GM04504 (cell line): ENCODE measurements around the gene LINGO4.

Experiments
- DNase-seq: peaks from one replicate; pipeline ENCODE4 v3.0.0-alpha.2; 2012; ENCODE audit warnings: low read depth

LINGO4 gene

DNA sequence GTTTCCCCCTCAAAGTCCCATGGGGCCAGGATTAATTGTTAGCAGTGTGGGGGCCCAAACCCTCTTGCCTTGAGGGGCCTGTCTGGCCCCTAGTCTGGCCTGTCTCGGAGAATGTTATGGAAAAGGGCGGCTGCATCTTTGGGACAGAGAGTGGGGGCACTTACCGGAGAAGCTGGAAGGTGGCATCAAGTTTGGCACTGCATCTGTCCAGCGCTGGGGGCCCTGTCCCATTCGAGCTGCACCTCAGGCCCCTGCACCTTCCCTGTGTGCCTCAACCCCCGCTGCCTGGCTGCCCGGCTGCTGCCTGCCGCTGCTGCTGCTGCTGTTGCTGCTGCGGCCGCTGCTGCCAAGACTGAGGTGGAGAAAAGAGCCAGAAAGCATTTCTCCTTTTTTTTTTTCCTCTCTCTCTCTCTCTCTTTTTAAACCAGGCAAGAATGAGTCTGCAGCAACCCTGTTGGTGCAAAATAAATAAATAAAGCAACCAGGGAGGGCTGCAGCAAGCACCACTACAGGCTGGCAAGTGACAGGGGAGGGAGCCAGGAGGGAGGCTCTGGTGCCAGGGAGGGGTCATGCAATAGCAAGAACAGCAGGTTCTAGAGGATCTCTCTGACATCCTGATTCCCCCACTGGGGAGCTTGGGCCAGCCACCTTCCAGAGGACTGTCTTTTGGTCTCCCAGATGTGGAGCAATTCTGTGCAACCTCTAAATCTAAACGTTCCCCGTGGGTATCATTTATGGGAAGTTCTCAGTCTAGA, at the start of gene LINGO4:
LINGO4 (minus strand) TSS at position 354 of the 755 bp plus-strand sequence. CDS start 2,715 bp downstream, outside the sequence.
- no peak for DNase-seq

DNA sequence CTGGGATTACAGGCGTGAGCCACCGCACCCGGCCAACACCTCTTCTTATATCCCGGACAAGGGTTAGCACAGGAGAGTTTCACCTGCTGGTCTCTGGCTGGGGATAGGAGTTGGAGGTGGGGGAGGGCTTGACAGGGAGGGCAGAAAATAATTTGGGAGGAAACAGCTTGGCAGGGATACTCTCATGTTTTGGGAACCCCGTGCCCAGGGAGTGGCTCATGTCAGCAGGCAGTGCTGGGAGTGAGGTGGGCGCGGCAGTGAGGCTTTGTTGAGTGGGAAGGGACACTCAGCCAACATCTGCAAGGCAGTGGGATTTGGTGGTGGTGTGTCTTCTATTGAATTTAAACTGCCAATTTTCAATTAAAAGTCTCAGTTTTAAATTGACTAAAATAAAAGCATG, 49.4 kb upstream of the LINGO4 start:
- no peak for DNase-seq

GRCh38 chr1:151853411-151853943, 48.3 kb upstream of the LINGO4 start, which contains the start of gene THEM5:
Gene THEM5 (minus strand): TSS chr1:151853712. CDS start chr1:151853565, 147 bp downstream.
- no peak for DNase-seq

- no peak for DNase-seq
These were observed 47.5 kb upstream of the LINGO4 start for GRCh38 chr1:151852733-151853132.

- DNase-seq, result no peak
These were observed 46.7 kb upstream of the LINGO4 start for GRCh38 chr1:151851886-151852285.

DNA sequence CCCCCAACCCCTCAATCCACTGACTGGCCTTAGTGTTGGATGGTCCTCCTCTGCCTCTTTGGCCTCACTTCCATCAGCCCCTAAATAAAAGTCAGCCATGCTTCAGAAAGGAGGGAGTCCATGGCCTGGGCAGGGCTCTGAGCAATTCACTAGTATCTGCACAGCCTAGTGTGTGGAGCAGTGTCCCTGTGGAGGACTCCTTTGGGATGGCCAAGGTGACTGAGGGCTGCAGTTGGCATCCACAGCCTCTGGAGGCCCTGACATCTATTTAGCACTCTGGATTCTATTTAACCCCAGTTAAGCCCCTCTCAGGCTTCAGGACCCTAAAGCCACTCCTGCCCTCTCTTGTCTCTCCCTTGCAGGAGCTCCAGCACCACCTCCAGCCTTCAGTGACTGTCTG, 44.7 kb upstream of the LINGO4 start:
- DNase-seq, result no peak

- DNase-seq, result no peak
These were observed 43.9 kb upstream of the LINGO4 start for GRCh38 chr1:151849126-151849525.

GRCh38 chr1:151847867-151848596, 42.8 kb upstream of the LINGO4 start:
- no peak for DNase-seq

GRCh38 chr1:151846686-151847237, 41.5 kb upstream of the LINGO4 start:
- no peak for DNase-seq

- DNase-seq, result peak; percentile 15
These were observed 40.9 kb upstream of the LINGO4 start for GRCh38 chr1:151846062-151846568.

GRCh38 chr1:151843398-151843797, 38.2 kb upstream of the LINGO4 start:
- no peak for DNase-seq

GRCh38 chr1:151841141-151841540, 35.9 kb upstream of the LINGO4 start:
- no peak for DNase-seq

- no peak for DNase-seq
These were observed 35.2 kb upstream of the LINGO4 start for GRCh38 chr1:151840421-151840820.

- DNase-seq, result no peak
These were observed 34.5 kb upstream of the LINGO4 start, which contains the start of gene C2CD4D for GRCh38 chr1:151839457-151840403. Gene C2CD4D (minus strand): TSS chr1:151839820. CDS start chr1:151838989, 831 bp downstream.

DNA sequence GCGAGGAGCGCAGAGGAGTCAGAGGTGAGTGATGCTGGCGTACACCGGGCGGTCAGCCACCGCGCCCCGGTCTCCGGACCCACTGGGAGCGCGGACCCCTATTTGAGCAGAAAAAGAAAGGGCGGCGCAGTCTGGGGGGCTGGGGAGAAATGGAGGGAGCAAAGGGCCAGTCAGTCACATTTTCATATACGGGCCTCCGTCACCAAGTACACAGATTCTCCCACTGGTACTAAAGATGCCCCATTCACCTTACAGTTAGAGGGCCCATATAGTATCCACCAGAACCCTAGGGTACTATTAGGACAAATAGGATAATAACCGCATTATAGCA, 33.8 kb upstream of the LINGO4 start:
- no peak for DNase-seq

DNA sequence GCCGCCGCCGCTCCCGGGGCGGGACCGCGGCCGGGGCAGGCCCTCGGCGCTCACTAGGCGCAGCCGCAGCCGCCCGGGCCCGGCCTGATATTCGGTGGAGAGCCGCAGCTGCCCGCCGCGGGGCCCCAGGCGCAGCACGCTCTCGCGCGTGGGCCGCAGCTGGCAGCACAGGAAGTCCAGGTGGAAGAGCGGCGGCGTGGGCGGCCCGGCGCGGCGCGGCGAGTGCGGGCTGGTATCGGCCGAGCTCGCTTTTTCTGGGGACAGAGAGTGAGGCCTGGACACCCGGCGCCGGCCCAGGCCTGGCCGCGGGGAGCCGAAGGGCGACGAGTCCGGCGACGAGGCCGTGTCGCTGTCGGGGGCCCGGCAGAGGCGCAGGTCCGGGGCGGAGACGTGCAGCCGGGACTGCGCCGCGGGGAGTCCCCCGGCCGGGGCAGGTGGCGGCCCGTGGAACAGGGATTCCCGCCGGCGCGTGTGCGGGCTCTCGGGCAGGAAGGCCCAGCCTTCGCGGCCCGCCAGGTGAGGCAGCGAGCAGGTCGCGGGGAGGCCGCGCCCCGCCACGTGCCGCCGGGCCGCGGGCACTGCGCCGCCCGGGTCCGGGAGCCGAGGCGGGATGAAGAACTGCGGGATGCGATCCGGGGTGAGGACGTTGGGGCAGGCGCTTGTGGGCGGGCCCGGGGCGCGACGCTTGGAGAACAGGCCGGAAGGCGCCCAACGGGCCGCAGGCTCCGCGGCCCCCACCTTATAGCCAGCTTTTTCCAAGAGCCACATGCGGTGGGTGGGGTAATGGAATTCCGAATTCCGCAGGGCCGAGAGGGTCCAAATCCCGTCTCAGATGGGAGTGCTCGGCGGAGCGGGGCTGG, 33.2 kb upstream of the LINGO4 start:
- no peak for DNase-seq

DNA sequence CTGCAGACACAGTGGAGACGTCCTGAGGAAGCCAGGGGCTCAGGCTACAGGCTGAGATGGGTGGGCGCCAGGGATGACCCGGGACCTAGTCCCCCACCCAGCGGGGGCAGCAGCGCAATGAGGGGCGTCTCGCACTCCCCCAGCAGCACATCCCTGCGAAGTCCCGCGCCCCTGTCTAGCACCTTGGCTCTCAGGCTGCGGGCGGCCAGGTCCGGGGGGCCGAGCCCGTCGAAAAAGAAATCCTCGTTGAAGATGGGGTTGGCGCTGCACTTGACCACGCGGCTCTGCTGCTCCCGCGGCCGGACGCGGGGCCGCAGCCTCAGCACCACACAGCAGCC, 32.6 kb upstream of the LINGO4 start:
- no peak for DNase-seq

DNA sequence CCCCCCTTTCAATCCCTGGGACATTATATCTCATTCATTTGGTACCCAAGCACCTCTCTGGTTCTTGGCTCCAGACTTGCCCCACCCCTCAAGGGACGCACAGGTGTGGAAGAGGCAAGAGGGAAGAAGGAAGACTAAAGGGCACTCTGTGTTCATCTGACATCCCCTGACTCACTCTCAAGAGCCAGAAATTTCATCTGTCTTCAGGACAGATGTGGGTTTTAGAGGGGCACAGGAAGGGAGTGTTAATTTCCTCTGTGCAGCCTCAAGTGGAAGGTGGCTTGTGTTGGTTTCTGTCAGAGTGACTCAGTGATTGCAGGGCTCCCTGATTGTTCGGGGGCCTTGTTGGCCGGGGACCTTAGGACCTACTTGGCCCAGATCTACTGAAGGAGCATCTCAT, 32.0 kb upstream of the LINGO4 start:
- DNase-seq, result no peak

DNA sequence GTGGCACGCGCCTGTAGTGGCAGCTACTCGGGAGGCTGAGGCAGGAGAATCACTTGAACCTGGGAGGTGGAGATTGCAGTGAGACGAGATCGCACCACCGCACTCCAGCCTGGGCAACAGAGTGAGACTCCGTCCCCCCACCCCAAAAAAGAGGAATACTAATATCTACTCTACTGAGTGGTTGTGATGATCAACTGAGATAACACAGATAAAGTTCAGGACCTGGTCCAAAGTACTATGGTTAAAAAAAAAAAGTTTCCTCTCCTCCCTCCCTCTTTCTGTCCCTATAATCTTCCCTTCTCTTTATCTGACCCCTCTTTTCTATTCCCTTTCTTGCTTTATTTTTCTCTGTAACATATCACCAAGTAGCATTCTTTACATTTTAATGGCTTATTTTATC, 30.4 kb upstream of the LINGO4 start:
- DNase-seq, result no peak

- DNase-seq, result no peak
These were observed 29.0 kb upstream of the LINGO4 start for GRCh38 chr1:151834239-151834638.
